PC-9 (cell line): ENCODE measurements around the gene CNTN4. TPM values are rescaled to one million over a fixed set of nuclear protein-coding genes. Genes with fewer than 3 reads are reported as not detected.

Source experiments
- BruUV-seq: library from RNA; stranded (reverse); fragments of 400-500 nt; replicated peaks from 2 replicates; lab custom pipeline; 2021; lab: Mats Ljungman, UMichigan
- CTCF ChIA-PET: fragments of 300-600 bp; sonication (Branson Sonifier 250); formaldehyde crosslinking; loops from one replicate; lab custom pipeline; 2022; ENCODE audit warnings: antibody characterized with exemption; lab: Charles Lee
- POLR2A ChIA-PET: fragments of 300-600 bp; sonication (Branson Sonifier 250); formaldehyde crosslinking; loops from one replicate; lab custom pipeline; 2022; ENCODE audit warnings: antibody characterized with exemption; ENCODE audit not compliant: unreplicated experiment; lab: Charles Lee
- DNase-seq, 2 experiments: peaks; one replicate each; pipeline versions ENCODE4 v3.0.0 to v3.0.0-alpha.2; 2015 to 2022; ENCODE audit warnings: mixed read lengths in 1 of 2
- H2AFZ ChIP-seq: fragments of 200-600 bp; sonication (generic); 2 replicates; pipeline ENCODE4 v1.8.1; 2017; ENCODE audit warnings: antibody characterized with exemption
- H3F3A ChIP-seq: fragments of 200-600 bp; sonication (generic); 2 replicates; pipeline ENCODE4 v1.8.1; 2017; ENCODE audit warnings: antibody characterized with exemption, mild to moderate bottlenecking, low read depth; ENCODE audit not compliant: insufficient read depth
- H3K27ac ChIP-seq: fragments of 200-600 bp; sonication (generic); 2 replicates; pipeline ENCODE4 v1.6.1; 2016; ENCODE audit warnings: mixed run types
- H3K27me3 ChIP-seq: fragments of 200-600 bp; sonication (generic); 2 replicates; pipeline ENCODE4 v1.6.1; 2016; ENCODE audit warnings: low read depth, mixed run types; ENCODE audit not compliant: insufficient read depth
- H3K36me3 ChIP-seq: fragments of 200-600 bp; sonication (generic); 2 replicates; pipeline ENCODE4 v1.6.1; 2016; ENCODE audit warnings: low read depth, mixed run types
- H3K4me1 ChIP-seq: fragments of 200-600 bp; sonication (generic); replicated peaks from 2 replicates; pipeline ENCODE4 v1.6.1; 2016; ENCODE audit warnings: mixed run types; ENCODE audit not compliant: insufficient read depth
- H3K4me2 ChIP-seq: fragments of 200-600 bp; sonication (generic); 2 replicates; pipeline ENCODE4 v1.6.1; 2017; ENCODE audit warnings: mixed run types
- H3K4me3 ChIP-seq: fragments of 200-600 bp; sonication (generic); 2 replicates; pipeline ENCODE4 v1.6.1; 2016; ENCODE audit warnings: mixed run types
- H3K79me2 ChIP-seq: fragments of 200-600 bp; sonication (generic); 2 replicates; pipeline ENCODE4 v1.6.1; 2017; ENCODE audit warnings: low read depth, mixed run types
- H3K9me2 ChIP-seq: fragments of 200-600 bp; sonication (generic); 2 replicates; pipeline ENCODE4 v1.8.1; 2017; ENCODE audit warnings: mild to moderate bottlenecking; ENCODE audit not compliant: insufficient read depth
- H3K9me3 ChIP-seq: fragments of 200-600 bp; sonication (generic); 2 replicates; pipeline ENCODE4 v1.8.1; 2016; ENCODE audit warnings: low read depth; ENCODE audit not compliant: insufficient read depth
- H4K20me1 ChIP-seq: fragments of 200-600 bp; sonication (generic); 2 replicates; pipeline ENCODE4 v1.8.1; 2017; ENCODE audit not compliant: insufficient read depth
- EZH2 ChIP-seq: fragments of 200-600 bp; sonication (generic); IDR thresholded peaks from 2 replicates; pipeline ENCODE4 v1.8.0; 2017; ENCODE audit warnings: antibody characterized with exemption, low read depth
- intact Hi-C: fragments of 100-400 bp; cut with micrococcal nuclease; formaldehyde crosslinking; loops from one replicate; pipeline ENCODE4 v1.10.0; 2022; ENCODE audit not compliant: unreplicated experiment
- total RNA-seq: library from RNA; stranded (reverse); gene quantifications from 2 replicates; pipeline ENCODE4 v1.2.3, GENCODE V29; 2021
- TF ChIP-seq, protein P1 (sequence below): fragments of 200-600 bp; sonication (generic); conservative IDR thresholded peaks from 2 replicates; pipeline ENCODE4 v1.6.1; 2017; ENCODE audit warnings: mixed run types, antibody characterized with exemption, mild to moderate bottlenecking, moderate library complexity

CNTN4 gene
- total RNA-seq, 1 experiment from 2014 or later: not detected

DNA sequence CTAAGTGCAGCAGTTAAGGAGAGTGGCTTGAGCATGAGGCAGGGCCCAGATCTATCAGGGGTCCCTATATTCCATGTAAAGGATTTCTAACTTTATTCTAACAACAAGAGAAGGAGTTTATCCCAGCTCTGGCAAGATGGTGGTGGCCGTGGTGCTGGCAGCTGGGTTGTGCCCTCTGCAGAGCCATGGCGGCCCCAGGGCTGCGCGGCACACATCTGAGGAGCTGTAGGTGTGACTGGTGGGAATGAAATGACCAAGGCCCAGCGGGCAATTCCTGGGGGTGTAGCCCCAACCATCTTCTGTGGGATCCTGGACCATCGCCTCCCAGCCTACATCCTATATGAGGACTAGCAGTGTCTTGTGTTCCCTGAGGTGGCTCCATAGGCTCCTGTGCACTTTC lies 263.5 kb downstream of the CNTN4 start:
- Histone ChIP-seq H3K27ac (no peak overlapping the region), H3K4me3 (no peak overlapping the region), H3K36me3 (no peaks in the 10 kb centered on the region), H3K4me2 (no peak overlapping the region), H3K4me1 (no peaks in the 10 kb centered on the region), H3K9me3 (no peaks in the 10 kb centered on the region), H3K79me2 (no peaks in the 10 kb centered on the region), H3F3A (no peaks in the 10 kb centered on the region), H2AFZ (no peak overlapping the region), H4K20me1 (no peaks in the 10 kb centered on the region), H3K9me2 (no peaks in the 10 kb centered on the region), H3K27me3 (no peaks in the 10 kb centered on the region)
- TF ChIP-seq, protein P1, sequence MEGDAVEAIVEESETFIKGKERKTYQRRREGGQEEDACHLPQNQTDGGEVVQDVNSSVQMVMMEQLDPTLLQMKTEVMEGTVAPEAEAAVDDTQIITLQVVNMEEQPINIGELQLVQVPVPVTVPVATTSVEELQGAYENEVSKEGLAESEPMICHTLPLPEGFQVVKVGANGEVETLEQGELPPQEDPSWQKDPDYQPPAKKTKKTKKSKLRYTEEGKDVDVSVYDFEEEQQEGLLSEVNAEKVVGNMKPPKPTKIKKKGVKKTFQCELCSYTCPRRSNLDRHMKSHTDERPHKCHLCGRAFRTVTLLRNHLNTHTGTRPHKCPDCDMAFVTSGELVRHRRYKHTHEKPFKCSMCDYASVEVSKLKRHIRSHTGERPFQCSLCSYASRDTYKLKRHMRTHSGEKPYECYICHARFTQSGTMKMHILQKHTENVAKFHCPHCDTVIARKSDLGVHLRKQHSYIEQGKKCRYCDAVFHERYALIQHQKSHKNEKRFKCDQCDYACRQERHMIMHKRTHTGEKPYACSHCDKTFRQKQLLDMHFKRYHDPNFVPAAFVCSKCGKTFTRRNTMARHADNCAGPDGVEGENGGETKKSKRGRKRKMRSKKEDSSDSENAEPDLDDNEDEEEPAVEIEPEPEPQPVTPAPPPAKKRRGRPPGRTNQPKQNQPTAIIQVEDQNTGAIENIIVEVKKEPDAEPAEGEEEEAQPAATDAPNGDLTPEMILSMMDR: no peak
- TF ChIP-seq EZH2: no peak
- intact Hi-C loops: no loop called here
- ChIA-PET POLR2A (no interaction called here), CTCF (no interaction called here)
- DNase-seq: no peak
- BruUV-seq: no TSS peak

GRCh38 chr3:2363854-2364253 lies 265.2 kb downstream of the CNTN4 start:
- H3K4me3 ChIP-seq: no peak overlapping the region
- no TSS peak for BruUV-seq
- DNase-seq: no peak
- H3F3A ChIP-seq: no peaks in the 10 kb centered on the region
- no peaks in the 10 kb centered on the region for H3K27me3 ChIP-seq
- no peak overlapping the region for H3K4me2 ChIP-seq
- no peaks in the 10 kb centered on the region for H3K79me2 ChIP-seq
- no peaks in the 10 kb centered on the region for H3K4me1 ChIP-seq
- intact Hi-C loops: no loop called here
- no peaks in the 10 kb centered on the region for H3K36me3 ChIP-seq
- no peak for TF ChIP-seq EZH2
- TF ChIP-seq, protein P1: no peak
- CTCF ChIA-PET: no interaction called here
- no peaks in the 10 kb centered on the region for H4K20me1 ChIP-seq
- no peak overlapping the region for H2AFZ ChIP-seq
- H3K9me2 ChIP-seq: no peaks in the 10 kb centered on the region
- no peak overlapping the region for H3K27ac ChIP-seq
- POLR2A ChIA-PET: no interaction called here
- no peaks in the 10 kb centered on the region for H3K9me3 ChIP-seq

- no peak for DNase-seq
- POLR2A ChIA-PET: no interaction called here
- Histone ChIP-seq H3K9me3 (no peaks in the 10 kb centered on the region), H3K9me2 (no peaks in the 10 kb centered on the region), H3K4me1 (no peaks in the 10 kb centered on the region), H3K27me3 (no peaks in the 10 kb centered on the region), H3K27ac (no peak overlapping the region), H3K79me2 (no peaks in the 10 kb centered on the region), H3K36me3 (no peaks in the 10 kb centered on the region), H3K4me2 (no peak overlapping the region), H4K20me1 (no peaks in the 10 kb centered on the region), H2AFZ (no peak overlapping the region), H3F3A (no peaks in the 10 kb centered on the region), H3K4me3 (no peak overlapping the region)
- TF ChIP-seq, protein P1: no peak
- no peak for TF ChIP-seq EZH2
- no TSS peak for BruUV-seq
- CTCF ChIA-PET: no interaction called here
- intact Hi-C loops: no loop called here
These were observed 271.7 kb downstream of the CNTN4 start for GRCh38 chr3:2370317-2370716.
